NCI-H2081 treated with DMSO at 0.1 percent for 48 hours (cell line): Measurements from ENCODE around the gene ITIH3.

ENCODE experiments used
- DNase-seq: peaks from one replicate; lab custom pipeline; 2025; lab: John Stamatoyannopoulos, UW

ITIH3 gene

GRCh38 chr3:52829482-52829881, 34.9 kb downstream of the ITIH3 start:
- DNase-seq = no peak

- no peak for DNase-seq
These were observed 35.4 kb downstream of the ITIH3 start for GRCh38 chr3:52829906-52830463.

- no peak for DNase-seq
These were observed 36.1 kb downstream of the ITIH3 start, which contains the start of gene ITIH4 for GRCh38 chr3:52830535-52831258. TSS of gene ITIH4 (minus strand) at chr3:52830672. CDS start at chr3:52830642, 30 bp downstream.

- DNase-seq = no peak
These were observed 37.1 kb downstream of the ITIH3 start for GRCh38 chr3:52831500-52832301.

GRCh38 chr3:52833202-52833601, 38.6 kb downstream of the ITIH3 start:
- no peak for DNase-seq

GRCh38 chr3:52834871-52835501, 40.4 kb downstream of the ITIH3 start, which contains the start of gene MUSTN1:
TSS of gene MUSTN1 (minus strand) at chr3:52835019. CDS start at chr3:52834948, 71 bp downstream.
- no peak for DNase-seq

GRCh38 chr3:52835766-52836470, 41.3 kb downstream of the ITIH3 start:
- DNase-seq = no peak

- DNase-seq = no peak
These were observed 41.9 kb downstream of the ITIH3 start for GRCh38 chr3:52836471-52836845.

GRCh38 chr3:52836986-52837385, 42.4 kb downstream of the ITIH3 start:
- no peak for DNase-seq

GRCh38 chr3:52838561-52839267, 44.1 kb downstream of the ITIH3 start:
- no peak for DNase-seq

GRCh38 chr3:52839268-52839575, 44.6 kb downstream of the ITIH3 start:
- DNase-seq = no peak

- DNase-seq = no peak
These were observed 45.4 kb downstream of the ITIH3 start for GRCh38 chr3:52839892-52840545.

- DNase-seq = no peak
These were observed 46.8 kb downstream of the ITIH3 start for GRCh38 chr3:52841211-52841980.

GRCh38 chr3:52841981-52842340, 47.4 kb downstream of the ITIH3 start:
- no peak for DNase-seq

GRCh38 chr3:52842424-52842823, 47.8 kb downstream of the ITIH3 start:
- DNase-seq = no peak

- DNase-seq = no peak
These were observed 48.7 kb downstream of the ITIH3 start for GRCh38 chr3:52843108-52843865.

GRCh38 chr3:52843881-52844280, 49.3 kb downstream of the ITIH3 start:
- DNase-seq = no peak

GRCh38 chr3:52844290-52844975, 49.8 kb downstream of the ITIH3 start:
- DNase-seq = no peak

- DNase-seq = no peak
These were observed 50.6 kb downstream of the ITIH3 start for GRCh38 chr3:52845157-52845556.
